Skin of body (tissue), 2 donors: Measurements from ENCODE around the gene IL6R. TPM values are rescaled to one million over a fixed set of nuclear protein-coding genes. Genes with fewer than 3 reads are reported as not detected.
"Not testable (repeated sequence)": the region's sequence is repeated elsewhere in the genome, so short reads cannot be mapped to it uniquely, and the experiment has no call there.

ENCODE experiments used
- DNase-seq: peaks from one replicate; lab custom pipeline; 2025; lab: John Stamatoyannopoulos, UW
- total RNA-seq: library from RNA; depleted of rRNA; stranded (reverse); fragments of >200 nt; gene quantifications from one replicate; pipeline ENCODE4 v1.2.3, GENCODE V29; 2014

The IL6R gene
- total RNA-seq, 1 donor from 2014 or later: 10.0 TPM

DNA sequence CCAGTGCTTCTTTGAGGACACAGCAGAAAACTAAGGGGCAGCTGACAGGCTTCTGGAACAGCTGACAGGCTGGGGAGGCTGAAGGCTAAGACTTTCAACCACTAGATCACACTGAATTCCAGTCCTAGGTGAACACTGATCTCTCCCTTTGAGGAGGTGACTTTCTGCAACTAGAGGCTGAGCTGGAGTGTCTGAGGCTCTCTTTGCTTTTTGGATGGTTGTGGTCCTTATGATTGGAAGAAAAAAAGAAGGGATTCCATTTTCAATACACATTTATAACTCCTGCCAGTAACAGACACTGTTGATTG, 1.4 kb downstream of the IL6R start:
- no peak for DNase-seq

DNA sequence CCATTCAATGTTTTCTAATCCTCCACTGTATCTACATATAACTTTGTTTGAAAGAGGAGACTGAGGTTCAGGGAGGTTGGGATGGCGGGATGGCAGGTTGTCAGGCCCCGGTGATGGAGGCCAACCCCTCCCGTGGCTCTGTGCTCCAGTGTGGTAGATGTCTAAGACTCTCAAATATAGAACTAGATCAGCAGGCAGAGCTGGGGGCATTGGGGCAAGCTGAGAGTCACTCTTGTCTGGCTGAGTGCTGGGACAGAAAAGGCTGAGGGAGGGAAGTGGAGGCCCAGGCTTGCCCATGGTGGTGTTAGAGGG, 1.7 kb downstream of the IL6R start:
- DNase-seq: no peak

DNA sequence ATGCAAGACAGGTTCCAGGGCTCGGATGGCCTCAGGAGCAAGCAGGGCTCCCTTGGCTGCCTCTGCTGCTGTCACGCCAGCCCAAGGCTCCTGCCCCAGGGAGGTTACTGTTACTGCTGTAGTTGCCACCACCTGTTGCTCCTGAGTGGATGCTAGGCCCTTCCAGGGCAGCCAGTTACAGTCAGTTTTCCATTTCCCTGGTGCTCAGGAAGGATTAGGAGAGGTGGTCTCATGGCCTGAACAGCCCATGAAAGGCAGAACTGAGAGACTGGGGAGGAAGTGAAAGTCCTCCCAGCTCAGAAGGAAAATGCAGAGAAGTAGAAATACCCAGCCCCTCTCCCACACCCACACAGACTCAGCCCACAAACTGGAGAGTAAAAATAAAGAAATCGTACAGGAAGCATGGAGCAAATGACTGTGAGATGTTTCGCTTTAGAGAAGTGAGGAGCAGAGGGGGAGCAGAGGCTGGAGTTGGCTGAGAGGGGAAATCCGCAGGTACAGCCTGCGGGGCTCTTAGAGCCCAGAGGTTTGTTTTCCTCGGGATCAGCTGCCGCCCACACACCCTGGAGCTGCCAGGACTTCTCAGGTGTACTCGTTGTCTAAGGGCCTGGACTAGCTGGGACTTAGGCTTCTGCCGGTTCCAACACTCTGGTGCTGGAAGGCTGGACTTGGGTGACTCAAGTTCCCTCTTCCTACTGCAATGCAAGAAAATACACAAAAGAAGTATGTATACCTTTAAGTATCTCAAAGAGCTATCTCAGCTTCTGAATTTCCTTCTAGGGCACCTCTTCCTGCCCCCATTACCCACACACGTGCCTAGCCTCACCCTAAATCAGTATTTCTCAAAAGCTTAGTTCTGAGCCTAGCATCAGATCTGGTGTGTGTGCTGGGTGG, 2.3 kb downstream of the IL6R start:
- DNase-seq: no peak

DNA sequence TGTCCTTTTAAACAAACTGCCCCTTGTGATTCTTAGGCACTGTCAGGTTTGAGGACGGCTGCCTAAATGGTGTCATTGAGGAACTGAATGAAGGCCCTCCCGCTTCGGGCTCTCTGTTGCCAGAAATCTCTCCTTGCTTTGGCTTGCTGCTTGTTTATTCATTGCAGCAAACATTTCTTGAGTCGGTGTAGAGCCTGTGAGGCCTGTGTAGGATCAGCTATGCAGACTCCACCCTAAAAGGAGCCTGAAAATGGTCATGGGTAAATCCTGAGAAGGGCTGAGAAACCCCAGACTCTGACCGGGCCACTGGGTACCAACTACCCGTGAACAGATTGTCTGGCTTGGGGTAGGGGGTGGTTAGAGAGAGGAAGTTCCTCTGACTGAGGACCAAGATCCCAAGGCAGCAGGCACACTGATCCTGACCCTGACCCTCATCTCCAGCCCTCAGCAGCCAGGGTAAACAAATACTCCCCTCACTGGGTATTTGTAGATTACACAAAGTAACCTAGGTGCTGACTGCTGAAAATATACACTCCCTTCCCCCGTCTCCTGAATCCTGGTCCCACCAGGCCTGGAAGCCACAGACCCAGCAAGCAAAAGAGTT, 3.1 kb downstream of the IL6R start:
- no peak for DNase-seq

DNA sequence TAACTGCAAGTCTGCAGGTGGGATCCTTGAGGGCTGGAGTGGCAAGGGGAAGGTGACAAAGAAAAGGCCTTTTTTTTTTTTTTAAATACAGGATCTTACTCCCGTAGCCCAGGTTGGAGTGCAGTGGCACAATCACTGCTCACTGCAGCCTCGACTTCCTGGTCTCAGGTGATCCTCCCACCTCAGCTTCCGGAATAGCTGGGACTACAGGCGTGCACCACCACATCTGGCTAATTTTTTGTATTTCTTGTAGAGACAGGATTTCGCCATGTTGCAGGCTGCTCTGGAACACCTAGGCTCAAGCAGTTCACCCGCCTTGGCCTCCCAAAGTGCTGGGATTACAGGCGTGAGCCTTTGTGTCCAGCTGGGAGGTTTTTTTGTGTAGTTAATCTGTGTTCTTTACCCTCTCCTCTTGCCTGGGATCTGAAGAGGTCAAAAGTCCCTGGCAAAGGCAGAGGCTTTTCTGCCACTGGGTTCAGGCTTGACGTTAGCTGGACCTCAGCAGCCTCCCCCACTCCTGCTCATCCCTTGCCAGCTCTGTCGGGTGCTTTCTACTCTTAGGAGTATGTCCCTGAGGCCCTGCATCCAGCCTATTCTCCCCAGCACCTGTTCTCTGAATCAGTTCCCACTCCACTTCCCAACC, 5.2 kb downstream of the IL6R start:
- no peak for DNase-seq

DNA sequence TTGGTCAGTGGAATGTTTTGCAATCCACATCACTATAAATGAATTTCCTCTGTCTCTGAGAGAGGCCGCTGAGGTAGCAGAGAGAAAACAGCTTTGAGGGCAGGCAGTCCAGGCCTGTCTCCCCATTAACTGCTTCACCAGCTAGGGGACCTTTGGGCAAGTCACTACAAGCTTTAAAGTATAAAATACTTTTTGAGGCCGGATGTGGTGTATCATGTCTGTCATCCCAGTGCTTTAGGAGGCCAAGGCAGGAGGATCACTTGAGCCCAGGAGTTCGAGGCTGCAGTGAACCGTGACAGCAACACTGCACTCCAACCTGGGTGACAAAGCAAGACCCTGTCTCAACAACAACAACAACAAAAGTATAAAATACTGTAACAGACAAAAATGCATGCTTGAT, 6.4 kb downstream of the IL6R start:
- DNase-seq: no peak

DNA sequence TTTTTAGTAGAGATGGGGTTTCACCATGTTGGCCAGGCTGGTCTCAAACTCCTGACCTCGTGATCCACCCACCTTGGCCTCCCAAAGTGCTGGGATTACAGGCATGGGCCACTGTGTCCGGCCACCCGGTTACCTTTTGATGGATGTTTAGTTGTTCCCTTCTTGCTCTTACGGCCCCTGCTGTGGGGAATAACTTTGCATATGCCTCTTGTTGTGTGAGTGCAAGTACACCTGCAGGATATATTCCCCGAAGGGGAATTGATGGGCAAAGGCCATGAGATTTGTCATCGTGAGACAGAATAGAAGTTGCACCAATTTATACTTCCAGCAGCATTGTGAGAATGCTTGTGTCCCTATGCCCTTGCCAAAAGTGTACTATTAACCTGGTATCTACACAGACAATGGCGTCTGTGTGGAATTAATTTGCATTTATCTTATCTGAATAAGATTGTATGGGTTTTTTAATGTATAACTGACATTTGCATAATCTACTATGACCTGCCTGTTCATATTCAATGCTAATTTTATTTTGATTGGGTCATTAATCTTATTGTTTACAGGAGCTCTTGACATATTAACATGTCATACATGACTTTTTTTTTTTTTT, 8.1 kb downstream of the IL6R start:
- no peak for DNase-seq

DNA sequence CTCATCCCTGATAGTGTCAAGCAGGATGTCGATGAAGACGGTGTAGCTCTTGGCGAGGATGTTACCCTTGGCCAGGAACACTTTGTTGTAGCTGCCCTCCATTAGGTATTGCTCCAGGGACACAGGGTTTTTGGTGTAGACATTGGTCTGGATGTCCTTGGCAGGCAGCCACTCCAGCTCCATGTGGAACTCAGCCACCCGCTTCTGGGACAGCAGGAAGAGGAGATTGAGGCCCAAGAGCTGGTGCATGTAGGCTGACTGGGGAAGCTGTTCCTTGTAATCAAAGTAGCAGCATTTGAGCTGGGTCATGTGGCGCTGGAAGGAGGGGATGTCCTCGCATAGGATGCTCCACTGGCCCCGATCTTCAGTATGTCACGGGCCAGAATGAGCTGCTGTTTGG, 9.5 kb downstream of the IL6R start:
- no peak for DNase-seq

DNA sequence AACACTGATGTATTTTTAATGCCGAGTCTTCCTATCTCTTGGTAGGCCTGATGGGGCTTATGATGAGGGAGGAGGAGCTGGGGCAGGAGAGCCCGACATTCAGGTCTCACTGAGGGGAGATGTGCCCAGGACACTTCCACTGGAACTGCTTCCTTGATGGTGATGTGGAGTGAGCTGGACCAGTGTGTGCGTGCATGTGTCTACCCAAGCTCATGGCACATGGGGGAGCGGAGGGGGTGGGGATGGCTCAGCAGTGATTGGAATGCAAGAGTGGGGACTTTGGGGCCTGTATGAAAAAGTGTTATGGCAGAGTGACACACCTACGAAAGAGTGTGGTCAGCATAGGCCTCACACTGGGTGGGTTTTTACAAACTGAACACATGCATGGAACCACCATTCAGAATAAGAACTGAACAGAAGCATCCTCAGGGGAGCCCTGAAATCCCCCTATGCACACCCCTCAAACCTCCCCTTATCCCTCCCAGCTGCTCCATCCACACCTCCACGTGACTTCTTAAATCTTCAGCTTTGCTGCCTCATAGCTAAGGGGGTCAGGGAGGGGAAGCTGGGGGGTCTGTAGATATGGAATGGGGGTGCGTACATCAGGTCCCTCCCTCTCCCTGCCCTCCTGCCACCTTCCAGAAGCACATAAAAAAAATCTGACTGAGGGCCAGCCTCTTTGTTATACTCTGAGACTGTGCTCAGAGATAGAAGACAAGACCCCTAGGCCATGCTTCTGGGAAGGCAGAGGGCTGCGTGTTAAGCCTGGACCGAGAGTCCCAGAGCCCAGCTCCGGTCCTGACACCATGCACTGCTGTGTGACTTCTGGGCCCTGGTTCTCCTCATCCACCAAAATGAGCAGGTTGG, 11.6 kb downstream of the IL6R start:
- DNase-seq: no peak

DNA sequence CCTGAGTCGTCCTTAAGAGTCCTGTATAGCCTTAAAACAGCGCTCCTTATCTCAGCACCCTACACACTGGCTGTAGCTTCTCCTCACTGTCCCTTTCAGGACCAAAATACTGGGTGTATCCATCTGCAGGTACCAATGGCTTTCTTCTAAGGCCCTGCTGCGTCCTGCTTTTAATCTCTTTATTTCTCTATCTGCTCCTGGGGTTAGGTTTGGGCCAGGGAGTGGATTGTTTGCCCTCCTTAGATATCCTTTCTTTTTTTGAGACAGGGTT, 12.1 kb downstream of the IL6R start:
- no peak for DNase-seq

DNA sequence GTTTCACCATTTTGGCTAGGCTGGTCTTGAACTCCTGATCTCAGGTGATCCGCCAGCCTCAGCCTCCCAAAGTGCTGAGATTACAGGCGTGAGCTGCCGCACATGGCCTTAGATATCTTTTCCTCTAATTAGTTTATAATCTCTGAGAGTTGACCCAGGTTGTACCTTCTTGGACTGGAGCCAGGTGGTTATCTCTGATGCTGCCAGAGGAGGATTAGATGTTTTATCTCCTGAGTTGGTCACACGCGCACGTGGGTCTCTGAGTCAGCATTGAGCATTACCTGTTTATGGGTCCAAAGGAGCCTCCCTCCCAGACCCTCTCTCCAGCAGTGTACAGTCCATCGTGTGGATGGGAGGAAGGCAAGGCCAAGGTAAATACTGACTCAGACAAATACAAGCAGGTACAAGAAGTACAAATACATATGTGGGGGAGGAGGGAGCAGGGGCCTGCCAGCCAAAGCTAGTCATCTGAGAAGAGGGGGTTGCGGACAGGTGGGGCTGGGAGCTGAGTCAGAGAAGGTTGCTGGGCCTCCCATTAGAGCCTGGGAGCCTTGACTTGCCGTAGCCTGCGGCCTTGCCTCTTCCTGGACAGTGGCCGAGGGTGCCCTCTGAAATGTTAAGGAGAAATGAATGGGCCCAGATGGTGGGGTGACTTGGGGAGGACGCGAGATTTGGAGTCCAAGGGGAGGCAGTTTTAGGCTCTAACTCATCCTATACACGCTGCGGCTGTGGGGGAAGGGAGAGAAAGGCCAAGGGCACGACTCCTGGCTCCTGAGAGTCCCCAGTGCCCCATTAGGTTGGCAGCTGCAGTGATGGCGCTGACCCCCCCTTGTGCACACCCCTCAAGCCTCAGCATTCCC, 13.1 kb downstream of the IL6R start:
- no peak for DNase-seq

DNA sequence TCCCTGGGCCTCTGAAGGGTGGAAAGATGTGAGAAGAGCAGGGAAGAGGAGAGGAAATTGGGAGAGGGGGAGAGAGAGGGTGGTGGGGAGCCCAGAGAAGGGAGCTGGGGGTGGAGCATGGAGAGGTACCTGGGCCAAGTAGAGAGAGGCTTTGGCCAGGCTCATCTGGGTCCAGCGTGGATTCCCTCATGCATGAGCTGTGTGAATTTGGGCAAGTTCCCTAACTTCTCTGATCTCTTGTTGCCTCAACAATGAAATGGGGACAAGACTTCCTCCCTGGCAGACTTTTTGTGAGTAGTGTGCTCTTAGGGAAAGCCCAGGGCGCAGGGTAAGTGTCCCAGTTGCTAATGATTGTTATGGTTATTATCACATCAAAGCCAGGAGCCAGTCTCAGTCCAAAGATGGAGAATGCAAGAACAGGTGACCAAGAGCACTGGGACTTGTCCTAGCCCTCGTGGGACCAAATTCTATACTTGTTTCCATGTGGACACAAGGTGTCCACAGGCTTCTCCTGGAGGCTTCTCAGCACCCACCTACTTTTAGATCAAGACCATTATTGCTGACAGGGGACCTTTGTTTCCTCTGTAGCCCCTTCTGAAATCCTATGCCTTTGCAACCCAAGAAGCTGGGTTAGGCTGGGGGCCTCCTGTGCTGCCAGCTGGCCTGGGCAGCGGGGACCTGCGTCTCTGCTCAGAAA, 13.9 kb downstream of the IL6R start:
- no peak for DNase-seq

DNA sequence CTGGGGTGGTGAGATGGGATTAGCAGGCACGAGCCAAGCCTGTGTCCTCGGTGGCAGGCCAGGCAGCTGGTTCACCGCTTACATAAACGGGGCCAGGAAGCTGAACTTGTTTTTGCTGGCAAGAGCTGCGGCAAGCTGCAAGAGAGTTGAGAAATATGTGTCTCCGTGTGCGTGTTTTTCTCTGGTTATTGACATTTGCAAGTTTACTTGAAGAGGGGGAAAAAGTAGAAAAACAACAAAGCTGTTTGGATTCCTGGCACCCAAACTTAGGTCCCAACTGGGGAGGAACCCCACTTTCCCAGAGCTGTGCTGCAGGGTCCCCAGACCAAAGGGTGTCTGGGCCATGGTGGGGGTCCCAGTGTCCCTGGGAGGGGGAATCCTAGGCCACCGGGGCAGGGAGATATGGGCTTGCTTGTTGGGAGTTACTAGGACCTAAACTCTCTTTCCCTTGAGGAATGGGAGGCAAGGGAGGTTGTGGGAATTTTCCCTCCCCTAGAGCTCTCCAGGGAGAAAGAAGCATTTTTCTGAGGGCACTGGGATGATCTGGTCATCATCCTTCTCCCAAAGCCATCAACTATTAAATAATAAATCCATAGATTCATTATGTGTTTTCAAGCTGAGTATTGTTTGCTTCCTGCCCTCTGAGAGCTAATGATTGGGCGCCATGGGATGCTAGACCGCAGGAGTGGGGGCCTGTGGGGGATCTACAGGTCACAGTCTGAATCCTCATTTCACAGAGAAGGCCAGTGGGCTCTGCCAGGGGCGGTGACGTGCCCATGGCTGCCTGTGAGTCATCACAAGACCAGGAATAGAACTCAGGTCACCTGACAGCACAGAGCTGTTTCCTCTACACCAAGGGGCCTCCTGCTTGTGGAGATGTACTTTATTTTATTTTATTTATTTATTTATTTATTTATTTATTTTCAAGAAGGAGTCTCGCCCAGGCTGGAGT, 14.8 kb downstream of the IL6R start:
- peak; percentile 31 for DNase-seq

DNA sequence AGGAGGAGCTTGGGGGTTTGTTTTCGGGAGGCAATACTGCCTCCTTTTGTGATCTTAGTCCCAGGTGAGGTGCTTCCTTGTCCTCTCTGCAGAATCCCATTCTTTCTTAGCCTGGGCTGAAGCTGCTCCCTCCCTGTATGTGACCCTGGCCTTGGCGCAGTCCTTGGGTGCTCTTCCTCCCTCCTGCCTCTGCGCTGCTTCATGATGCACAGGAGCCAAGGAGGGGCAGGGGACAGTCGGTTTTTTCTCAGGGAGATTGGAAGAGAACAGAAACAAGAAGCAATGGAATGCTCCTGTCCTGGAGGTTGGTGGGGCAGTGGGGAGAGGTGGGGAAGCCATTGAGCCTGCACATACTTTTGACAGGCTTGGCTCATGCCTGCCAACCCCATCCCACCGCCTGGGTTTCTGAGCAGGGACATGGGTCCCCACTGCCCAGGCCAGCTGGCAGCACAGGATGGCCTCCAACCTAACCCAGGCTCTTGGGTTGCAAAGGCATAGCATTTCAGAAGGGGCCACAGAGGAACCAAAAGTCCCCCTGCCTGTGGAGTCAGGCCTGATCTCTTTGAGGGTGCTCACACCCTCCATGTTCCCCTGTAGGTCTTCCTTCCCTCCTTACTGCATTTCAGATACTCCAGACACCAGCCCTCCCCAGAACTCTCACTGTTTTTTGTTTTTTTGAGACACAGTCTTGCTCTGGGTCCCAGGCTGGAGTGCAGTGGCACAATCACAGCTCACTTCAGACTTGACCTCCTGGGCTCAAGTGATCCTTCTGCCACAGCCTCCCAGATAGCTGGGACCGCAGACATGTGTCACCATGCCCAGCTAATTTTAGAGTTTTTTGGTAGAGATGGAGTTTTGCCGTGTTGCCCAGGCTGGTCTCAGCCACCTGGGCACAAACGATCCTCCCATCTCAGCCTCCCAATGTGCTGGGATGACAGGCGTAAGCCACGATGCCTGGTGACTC, 16.1 kb downstream of the IL6R start:
- DNase-seq: no peak

DNA sequence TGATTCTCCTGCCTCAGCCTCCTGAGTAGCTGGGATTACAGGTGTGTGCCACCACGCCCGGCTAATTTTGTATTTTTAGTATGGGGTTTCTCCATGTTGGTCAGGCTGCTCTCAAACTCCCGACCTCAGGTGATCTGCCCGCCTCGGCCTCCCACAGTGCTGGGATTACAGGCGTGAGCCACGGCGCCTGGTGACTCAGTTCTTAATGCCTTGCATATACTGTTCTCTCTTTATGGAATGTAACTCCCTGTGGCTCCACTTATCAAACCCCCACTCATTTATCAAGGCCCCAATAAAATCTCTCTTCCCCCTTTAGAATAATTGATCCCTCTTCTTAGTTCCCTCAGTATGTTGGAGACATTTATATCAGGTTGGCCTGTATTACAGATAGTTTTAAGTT, 16.9 kb downstream of the IL6R start:
- not testable (repeated sequence) for DNase-seq

DNA sequence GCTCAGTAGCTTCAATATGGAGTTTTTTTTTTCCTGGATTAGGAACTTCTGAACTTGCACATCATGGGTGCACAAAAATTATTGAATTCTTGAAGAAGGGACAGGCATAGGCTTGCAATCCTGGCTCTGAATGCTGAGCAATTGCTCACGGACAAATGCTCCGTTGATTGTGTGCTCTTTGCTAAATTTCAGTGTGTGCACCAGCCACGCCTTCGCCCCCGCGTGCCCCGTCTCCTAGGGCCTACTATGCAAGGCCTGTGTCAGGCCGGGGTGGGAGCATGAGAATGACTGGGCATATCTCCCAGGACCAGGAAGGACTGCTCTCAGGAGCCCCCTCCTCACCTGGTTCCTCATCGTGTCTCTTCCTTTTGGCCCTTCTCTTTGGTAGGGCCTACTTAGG, 17.4 kb downstream of the IL6R start:
- DNase-seq: no peak

DNA sequence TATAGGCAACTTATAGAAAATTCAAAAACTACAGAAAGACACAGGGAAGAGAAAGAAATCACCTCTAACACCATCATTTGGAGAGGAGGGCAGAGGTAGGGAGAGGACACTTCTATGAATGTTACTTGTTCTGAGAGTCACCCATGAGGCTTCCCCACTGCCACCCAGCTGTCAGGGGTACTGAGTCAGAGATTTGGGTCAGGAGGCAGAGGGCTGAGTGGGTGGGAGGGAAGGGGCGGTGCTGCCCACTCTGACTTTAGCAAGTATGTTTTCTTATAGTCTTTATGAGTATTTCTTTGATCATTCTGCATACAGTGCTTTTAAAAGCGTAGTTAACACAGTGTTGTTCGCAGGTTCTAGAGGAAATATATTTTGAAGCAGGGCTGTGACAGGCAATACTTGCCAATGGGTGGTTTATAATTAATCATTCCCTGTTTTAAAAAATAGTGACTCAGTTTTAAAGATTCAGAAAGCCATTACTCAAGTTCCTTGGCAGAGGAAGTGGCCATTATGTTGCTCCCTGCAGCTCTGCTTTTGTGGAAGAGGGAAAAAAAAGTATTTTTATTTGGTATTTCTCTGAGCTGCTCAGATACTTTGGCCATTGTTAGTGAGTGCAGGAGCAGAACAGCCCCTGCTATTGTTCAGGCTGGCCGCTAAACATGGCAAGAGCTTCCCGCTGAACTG, 18.3 kb downstream of the IL6R start:
- DNase-seq: no peak
